HG03159 (cell line): ENCODE measurements around the gene DNM3.
"Not testable (repeated sequence)": the region's sequence is repeated elsewhere in the genome, so short reads cannot be mapped to it uniquely, and the experiment has no call there.

Experiments used
- ATAC-seq: cut with Tn5 transposase; IDR thresholded peaks from one replicate; pipeline ENCODE4 v1.9.1; 2021; ENCODE audit warnings: mild to moderate bottlenecking, moderate library complexity; ENCODE audit not compliant: unreplicated experiment

Gene DNM3

DNA sequence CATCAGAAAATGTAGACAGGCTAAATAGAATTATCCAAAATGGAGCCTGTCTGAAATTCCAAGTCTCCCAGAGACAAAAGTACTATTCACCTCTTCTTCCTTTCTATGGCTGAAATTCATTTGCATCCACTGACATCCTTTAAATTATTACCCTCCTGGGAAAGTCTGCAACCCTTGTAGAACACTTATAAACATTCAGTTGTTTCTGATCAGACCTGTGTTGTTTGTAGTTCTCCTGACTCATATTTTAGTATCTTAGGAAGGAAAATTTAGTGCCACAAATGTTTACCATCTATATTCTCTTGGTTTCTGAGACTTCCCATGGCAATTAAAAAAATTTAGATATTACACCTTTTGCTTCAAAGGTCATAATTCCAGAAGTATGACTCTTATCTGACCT, 509.6 kb downstream of the DNM3 start:
- ATAC-seq, result no peak

DNA sequence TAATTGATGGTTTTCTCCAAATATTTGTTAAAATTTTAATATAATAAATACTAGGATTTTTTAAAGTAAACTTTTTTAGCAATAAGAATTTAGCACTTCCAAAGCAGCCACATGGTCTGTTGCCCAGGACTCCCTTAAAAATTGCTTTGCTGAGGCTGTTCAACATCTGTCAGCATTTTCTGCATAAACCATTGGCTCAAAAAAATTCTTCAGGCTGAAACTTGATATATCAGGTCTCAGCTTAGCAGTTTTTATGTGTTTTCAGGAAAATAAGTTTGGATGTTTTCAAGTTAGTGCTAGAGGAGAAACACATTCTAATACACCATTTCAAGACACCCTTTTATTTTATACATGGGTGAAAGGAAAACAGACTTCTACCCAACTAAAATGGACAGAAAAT, 510.0 kb downstream of the DNM3 start:
- no peak for ATAC-seq

DNA sequence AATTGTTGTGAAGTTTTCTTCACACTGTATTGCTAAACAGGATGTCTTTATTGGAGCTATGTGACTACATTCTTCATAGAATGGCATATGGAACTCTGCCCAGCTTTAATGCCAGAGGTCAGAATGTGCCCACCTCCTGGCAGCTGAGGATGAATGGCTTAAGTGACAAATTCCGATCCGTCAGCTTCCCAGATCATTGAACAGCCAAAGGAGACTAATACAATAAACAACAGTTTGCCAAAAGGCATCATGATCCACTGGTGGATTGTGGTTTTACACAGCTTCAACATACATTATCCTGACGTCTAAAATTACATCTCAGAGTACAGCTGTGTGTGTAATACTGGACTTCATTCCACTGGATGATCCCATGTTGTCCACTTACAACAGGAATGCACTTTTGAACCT, 510.5 kb downstream of the DNM3 start:
- no peak for ATAC-seq

DNA sequence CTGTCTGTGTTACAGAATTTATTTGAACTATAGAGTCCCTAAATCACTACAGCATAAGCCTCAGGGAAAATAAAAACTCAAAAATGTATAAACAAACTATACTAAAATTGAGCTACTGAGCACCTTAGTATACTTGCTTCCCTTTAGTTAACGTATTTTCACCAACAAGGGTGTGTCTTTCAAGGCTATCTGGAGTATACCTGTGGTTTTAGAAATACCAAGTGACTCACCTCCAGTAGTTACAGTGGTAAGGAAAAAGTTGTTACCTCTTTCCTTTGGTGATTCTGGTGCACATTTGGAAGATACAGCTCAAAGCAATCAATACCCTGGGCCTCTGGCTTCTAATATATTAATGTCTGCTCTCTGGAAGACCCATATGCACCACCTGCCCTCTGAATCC, 511.1 kb downstream of the DNM3 start:
- ATAC-seq, result no peak

DNA sequence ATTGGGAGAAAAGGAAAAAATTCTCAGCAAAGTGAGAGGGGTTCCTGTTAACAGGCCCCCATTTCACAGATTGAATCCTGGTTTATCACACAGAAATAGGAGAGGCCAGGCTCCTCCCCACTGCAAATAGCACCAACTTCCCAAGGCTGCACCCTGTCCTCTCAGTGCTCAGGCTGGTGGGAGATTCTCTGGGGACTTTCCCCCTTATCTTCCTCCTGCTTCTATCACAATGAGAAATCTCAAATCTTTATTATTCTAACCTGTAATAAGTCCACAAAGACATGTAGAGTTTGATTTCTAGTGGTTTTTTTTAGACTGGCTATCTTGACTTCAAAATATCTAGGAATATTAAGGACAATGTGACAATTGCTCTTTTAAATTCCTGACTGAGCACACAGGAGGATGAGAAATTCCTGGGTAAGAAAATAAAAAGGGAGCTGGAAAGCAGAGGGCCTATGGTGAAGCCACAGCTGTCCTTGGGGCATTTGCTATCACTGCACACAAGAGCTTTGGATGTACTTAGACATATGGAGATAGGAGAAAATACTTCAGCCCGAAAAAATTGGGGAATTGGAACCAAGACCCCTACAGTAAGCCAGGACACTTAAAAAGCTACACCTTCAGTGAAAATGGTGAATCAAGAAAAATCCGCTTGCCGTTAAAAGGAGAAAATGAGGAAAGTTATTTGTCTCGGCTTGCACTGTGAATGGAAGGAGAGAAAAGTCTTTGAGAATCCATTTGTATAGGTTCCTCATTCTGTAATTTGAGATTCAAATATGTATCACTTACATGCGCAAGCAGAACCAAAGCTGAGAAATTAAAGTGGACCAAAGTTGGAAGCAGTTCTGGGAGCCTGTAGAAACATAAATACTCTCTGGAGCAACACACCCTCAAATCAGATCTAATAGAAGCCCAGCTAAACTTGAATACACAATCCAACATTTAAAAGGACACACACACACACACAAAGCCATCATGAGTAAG, 513.3 kb downstream of the DNM3 start:
- ATAC-seq, result no peak

DNA sequence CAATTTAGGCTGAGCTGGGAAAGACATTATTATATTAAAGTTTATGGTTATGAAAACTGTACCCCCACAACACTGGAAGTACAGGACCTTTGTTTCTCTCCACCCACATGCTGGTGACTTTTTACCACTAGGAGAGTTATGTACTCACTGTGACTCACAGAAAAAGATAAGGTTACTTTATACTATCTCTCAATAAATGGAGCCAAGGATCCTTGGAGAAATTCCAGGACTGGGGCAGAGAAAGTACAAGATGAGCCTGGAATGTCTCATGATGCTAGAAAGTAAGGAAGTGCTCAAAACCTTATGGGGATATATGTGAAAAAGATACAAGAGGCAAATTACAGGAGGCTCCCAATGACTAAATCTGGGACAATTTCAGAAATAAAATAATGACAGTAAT, 515.3 kb downstream of the DNM3 start:
- no peak for ATAC-seq

DNA sequence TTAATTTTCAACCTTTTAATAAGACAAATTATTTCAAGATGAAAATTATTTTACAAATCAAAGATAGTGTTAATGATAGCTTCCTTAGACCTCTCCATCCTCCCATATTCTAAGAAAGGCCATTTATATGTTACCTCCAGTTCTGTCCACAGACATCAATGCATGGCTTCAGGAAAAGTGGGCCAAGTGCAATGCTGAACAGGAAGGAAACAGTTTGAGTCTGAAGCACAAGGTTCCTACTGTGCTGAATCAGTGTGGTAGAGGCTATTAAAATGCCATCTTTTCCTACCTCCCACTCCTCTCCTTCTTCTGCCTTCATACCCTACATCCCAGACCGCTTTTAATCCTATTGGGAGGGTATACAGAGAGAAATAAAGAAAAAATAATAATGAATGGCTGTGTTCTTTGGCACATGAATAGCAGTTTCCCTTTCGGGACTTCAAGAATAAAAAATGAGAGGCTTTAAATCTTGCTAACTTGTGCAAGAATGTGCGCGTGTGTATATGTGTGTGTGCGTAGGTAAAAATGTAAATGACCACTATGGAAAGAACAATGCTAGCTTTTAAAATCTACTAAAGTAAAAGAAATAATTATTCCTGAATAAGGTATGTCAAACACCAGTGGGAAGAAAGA, 516.6 kb downstream of the DNM3 start:
- peak; percentile 2 for ATAC-seq

DNA sequence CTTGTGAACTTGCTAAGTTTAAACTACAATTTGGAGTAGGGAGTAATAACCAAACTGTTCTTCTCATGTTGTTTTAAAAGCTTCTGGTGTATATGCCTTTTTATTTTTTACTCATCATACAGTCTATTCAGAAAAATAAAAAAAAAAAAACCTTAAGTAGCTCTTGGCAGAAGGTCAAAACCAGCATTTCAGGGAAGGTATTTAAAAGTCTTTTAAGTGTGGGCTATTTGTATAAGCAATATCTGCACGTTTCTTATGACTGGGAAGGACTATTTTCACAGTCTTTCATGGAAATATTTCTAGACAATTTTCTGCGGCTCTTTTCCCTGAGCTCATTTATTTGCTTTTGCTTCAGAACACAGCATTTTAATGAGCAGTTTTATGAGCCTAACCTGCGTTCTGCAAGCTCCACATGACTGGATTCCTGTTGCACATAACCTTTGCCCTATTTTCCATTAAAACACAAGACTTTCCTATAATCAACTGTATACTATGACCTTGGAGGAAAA, 518.2 kb downstream of the DNM3 start:
- no peak for ATAC-seq

DNA sequence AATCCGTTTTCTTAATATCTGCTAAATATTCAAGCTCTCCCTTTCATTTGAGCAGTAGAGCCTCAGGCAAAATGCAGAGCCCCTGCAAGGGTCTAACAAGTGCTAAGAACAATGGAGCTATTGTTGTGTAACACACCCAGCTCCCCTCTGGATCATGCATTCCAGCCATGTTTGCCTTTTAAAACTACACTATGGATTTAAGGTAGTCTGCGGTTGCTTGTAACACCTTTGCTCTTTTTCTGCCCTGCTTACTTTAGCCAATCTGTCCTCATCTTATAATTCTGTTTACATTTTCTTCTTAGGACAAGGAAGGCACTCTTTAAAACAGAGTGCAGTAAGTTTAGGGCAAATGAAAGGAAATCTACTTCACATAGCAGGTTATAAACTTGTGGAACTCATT, 519.2 kb downstream of the DNM3 start:
- ATAC-seq, result no peak

DNA sequence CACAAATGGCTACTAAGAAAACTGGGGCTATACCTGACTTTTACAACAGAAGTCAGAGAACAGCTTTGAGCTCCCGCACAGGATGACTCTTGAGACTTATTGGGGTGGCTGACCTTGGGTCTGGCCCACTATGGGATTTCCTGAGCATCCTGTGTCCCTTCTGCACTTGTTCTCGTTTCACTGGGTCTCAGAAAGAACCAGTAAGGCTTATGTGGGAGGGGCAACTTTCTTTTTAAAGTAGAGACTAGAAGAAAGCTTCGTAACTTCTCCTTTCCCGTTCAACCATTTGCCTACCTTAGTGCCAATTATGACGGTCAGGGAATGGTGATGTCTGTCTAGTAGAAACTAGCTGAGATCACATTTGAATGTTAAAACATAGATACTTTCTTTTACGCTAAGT, 519.7 kb downstream of the DNM3 start:
- no peak for ATAC-seq

DNA sequence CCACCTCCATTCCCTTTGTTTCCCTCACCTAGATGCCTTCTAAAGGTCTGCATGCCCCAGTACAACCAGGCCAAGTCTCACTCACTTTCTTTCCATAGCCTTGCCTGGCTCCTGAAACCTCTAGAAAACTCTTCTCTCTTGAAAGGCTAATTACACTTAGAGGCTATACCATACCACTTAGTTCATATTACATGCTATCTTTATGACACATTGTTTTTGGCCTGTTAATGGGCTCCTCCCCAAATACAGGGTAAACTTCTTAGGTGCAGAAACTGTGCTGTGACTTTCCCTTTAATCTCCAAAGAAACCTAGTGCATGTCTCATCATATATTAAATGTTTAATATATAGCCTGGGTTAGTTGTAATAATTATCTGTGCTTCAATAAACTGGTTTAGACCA, 522.6 kb downstream of the DNM3 start:
- ATAC-seq, result no peak

DNA sequence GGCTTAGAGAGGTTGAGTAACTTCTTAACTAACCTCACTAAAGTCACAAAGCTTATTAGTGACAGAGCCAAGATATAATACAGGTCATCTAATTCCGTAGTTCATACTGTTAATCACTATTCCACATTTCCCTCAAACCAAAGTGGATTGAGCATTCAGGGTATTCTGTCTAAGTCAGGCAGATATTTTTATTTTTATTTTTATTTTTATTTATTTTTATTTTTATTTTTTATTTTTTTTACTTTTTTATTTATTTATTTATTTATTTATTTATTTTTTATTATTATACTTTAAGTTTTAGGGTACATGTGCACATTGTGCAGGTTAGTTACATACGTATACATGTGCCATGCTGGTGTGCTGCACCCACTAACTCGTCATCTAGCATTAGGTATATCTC, 530.3 kb downstream of the DNM3 start:
- ATAC-seq, result not testable (repeated sequence)

DNA sequence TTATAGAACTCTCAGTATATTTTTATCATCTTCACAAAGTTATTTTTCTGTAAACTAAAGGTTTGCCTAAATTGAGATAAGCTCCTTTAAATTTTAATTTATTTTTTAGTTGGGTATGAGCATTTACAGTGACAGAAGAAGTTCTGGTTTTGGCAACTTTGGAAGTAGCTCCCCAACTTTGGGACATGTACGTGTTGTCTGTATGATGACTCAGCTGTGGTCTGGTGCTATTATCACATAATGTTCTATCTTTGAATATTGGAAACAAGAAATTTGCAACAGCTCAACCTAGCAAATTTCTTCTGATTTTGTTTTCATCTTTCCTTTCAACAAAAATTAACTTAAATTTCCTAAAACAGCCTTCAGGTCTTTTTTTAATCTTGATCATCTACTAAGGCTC, 532.6 kb downstream of the DNM3 start:
- no peak for ATAC-seq

DNA sequence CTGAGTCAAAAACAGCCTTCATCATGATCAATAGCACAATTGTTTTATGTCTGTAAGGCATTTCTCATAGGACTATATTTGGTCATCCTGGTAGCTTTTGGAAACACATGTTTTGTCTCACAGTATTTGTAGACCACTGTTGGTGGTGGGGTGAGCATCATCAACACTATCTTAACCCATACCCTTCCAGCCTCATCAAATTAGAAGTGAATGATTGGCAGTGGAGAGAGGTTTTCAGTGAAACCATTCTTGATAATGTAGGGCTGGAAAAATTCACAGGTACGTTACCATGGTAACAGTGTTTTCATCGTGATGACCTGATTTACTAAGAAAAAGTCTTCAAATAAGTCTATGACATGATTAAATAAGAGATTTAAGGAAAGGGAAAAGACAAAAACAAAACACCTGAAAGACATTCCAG, 533.9 kb downstream of the DNM3 start:
- no peak for ATAC-seq

DNA sequence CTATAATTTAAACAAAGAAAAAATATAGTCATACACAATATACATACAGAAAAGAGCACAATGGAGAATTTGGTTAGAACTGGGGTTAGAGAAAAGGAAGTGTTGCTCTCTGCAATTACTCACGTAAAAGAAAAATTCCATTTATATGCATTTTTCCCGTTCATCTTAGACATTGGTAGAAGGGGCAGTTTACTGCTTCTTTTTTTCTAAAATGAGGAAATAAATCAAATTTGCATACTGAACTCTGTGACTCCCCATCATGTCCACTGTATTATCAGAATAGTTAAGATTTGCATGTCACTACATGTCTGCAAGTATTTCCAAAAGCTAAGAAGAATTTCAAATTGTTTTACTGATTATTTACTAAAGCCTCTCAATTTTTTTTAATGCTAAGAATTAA, 535.1 kb downstream of the DNM3 start:
- ATAC-seq, result no peak

DNA sequence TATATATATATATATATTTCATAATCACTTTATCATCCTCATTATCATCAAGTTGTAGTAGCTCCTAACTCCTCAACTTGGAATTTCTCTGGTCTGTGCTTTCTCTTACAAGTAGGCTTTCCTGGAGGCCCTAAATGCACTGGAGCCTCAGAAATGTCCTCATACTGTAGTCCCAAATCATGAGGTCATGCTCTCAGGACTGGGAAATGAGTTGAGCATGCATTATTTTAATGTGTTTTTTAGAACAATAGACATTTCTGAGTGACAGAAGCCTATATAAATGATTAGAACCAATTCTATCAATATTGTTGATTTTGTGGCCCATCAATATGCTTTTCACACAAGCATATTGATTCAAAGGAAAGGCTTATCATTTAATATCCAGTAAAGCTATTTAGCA, 536.3 kb downstream of the DNM3 start:
- no peak for ATAC-seq

DNA sequence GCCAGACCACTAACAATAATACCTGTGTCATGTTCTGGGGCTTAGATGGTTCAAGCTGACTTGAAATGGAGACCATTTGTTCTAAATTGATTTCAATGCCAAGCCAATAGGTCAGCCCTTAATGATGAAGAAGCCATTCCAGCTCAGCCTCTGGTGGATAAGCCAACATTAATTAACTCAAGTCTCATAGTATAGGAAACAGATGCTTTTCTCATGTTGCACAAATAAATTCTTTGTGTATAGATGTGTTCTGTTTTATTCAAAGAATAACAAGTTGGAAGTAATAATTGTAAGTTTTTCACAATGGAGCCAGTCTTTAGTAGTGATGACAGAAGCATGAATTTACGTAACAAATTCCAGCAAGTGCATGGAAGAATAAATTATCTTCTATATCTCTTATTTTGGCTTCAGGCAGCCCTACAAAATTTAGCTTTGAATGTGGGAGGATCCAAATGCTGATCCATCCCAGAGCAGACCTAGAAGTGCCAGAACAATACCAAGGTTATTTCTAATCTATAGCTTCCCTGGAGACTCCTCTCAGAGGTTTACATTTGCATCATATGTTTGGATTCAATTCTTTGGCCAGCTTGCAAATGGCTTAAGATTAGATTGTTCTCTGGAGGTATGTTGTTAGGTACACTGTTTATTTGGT, 536.9 kb downstream of the DNM3 start:
- ATAC-seq, result no peak

DNA sequence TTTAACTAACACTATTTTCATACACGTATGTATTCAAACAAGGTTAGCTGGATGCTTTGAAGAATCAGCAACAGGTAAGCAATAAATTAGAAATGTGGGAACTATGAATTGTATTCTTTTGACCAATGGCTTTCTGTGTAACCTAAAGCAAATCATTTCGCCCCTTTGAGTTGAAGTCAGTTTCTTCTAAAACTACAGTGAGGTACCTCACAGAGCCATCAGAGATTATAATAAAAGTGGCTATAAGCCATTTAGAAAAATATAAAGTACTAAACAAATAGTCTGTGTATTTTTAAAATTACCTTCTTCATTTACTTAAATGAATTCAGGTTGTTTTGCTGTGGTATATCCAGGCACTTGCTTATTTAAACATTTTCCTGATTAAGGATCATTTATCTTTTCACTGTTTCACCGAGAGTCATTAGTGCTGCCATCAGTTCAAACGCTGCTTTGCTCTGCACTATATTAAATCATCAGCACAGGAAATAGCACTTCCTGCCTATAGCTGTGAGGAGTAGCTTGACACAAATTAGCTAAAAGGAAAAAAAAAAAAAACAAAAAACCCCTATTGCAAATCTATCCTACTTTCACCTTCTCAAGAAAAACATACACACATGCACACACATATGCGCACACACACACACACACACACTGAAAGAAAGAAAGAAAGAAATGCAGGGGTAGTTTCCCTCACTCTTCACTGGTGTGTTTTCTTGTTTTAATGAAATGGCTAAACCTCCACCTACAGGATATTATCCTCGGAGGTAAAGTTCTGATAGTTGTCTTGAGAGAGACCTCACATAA, 539.3 kb downstream of the DNM3 start:
- ATAC-seq, result peak; percentile 85

DNA sequence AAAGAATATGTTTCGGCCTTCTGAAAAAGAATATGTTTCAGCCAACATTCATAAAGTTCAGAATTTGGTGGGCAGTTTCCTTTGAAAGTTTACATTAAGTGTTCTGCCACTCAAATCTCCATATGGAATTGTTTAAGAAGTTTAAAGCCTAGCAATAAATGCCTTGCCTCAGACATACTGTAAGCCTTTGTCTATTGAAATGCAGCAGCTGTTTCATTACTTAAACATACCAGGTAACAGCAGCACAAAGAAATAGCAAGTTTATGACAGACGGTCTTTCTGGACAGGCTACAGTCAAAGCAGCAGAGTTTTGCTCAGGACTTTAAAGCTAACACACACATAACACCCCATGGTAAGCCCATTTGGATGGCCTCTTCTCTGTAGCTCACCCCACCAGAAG, 540.6 kb downstream of the DNM3 start:
- no peak for ATAC-seq

DNA sequence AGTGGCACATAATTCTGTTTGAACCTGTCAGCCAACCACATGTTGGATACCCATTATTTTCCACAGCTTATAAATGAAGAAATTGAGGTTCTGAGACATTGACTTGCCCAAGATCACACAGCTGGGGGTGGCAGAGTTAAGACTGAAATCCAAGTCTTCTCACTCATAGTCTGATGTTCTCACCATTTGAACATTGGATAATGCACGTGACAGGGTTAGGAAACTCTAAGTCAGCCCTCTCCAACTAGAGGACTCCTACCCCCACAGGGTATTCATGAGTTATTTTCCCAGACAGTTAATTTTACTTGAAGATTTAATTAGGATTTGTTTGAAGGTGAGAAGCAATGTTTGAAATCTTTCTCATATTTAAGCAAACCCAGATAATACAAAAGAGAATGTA, 541.1 kb downstream of the DNM3 start:
- no peak for ATAC-seq

DNA sequence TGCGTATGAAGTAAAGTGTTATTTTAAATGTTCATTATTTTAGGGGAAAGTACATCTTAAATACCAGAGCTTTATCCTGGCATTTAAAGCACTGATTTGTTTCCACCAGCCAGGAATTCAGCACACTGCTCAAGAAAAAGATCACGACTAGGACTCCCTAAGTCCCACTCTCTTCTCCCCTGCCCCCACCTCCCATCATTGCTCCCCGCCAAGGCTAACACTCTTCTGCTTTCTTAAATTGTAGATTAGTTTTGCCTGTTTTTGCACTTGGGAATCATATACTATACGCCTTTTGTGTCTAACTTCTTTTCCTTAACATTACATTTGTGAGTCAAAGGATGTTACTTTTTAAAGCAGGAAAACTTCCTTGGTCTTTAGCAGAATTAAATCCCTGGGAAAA, 541.7 kb downstream of the DNM3 start:
- no peak for ATAC-seq
